Activated CD8-positive, alpha-beta memory T cell treated with anti-CD3 and anti-CD28 coated beads for 24 hours (primary cell): Measurements from ENCODE around the gene FAM43A.

Source experiments
- DNase-seq: peaks from one replicate; pipeline ENCODE4 v3.0.0-alpha.2; 2020

The FAM43A gene

DNA sequence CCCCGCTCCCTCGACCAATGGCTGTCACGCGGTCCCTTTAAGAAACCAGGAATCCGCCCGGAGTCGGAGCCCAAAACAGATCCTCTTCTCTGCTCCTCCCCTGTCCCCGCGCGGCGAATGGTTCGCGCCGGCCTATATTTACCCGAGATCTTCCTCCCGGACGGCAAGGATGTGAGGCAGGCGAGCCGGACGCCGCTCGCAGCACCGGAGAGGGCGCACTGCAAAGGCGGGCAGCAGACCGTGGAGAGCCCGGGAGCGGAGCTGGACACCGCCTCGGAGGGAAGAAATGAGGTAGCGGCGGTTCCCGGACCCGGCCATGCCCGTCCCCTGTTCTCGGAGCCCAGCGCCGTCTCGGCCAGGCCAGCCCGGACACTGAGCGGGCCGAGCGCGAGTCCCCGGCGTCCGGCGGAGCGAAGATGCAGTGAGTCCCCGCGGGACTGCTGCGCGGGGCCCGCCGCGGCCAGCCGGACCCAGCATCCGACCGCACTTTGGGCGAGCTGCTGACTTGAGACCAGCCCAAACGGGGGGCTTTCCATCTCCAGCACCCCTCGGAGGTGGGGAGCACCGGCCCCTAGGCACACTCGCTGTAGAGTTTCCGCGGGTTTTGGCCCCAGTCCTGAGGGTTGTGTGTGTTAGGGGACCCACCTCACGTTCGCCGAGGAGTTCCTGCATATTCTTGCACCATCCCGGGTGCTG, at the start of gene FAM43A:
Gene FAM43A, plus strand, starts transcription at position 166 of the 696 bp plus-strand sequence. CDS start 944 bp downstream, outside the sequence.
- peak; percentile 91 for DNase-seq

- peak; percentile 49 for DNase-seq
Measured at GRCh38 chr3:194637066-194637465, 48.6 kb upstream of the FAM43A start.

GRCh38 chr3:194637541-194638400, 47.9 kb upstream of the FAM43A start:
- DNase-seq: peak; percentile 21

DNA sequence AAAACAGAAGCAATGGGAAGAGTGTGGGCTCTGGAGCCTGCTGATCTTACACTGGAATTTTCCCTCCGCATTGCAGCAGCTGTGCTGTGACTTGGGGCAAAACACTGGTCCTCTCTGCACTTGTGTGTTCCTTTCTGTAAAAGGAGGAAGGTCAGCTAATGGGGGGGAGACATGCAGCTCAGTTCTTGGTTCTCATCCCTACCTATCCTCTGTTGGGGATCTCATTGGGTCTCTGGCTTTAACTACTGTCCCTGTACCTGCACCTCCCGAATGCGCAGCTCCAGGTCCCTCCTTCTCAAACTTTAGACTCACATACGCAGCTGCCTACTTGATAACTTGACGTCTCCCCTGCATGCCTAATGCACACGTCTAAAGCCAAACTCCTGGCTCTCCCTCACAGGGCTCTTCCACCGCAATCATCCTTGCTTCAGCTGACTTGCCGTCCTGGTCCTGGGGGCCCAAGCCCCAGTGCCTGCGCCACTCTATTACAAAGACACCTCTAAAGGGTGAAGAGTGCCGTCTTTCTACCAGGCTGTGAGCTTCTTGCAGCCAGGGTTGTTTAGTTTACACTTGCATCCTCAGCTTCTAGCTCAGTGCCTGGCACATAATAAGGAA, 46.6 kb upstream of the FAM43A start:
- DNase-seq: peak; percentile 52

- DNase-seq: peak; percentile 61
Measured at GRCh38 chr3:194640829-194641228, 44.9 kb upstream of the FAM43A start.

- DNase-seq: no peak
Measured at GRCh38 chr3:194642769-194643168, 42.9 kb upstream of the FAM43A start.

- no peak for DNase-seq
Measured at GRCh38 chr3:194647747-194648146, 37.9 kb upstream of the FAM43A start.

DNA sequence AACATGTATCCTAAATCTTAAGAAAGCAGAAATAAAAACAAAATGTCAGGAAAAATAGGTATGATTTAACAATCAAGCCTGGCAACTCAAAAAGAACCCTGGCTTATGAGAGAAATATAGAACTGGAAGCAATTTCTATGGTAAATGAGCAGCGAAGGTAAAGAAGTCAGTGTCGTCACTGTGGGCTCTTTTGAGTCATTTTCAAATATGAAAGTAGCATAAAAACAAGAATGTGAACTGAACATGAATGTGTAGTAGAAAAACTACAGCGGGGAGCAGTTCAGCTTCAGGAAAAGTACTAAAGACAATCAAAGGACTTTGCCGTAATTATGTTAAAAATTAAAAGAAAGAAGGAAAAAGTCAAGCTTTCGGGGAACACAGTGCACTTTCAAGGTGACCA, 31.2 kb upstream of the FAM43A start:
- no peak for DNase-seq

GRCh38 chr3:194657439-194657838, 28.2 kb upstream of the FAM43A start:
- DNase-seq: no peak

- DNase-seq: no peak
Measured at GRCh38 chr3:194658477-194659242, 27.0 kb upstream of the FAM43A start.

DNA sequence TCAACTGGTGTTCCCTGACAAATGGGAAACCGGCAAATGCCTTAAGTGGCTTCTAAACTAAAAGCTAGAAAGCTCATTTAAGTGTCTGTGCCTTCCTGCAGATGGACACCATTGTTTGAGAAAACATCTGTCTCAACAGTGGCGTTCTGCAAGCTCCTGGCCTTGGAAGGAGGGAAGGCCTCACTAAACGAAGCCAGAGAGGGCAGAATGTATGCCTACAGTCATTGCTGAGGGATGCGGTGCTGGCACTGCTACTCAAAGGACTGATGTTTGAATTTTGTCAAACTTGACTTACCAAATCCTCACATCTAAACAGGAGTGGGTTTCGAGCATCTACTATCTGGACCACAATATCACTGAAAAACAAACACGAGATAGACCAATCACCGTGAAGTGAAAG, 25.9 kb upstream of the FAM43A start:
- DNase-seq: no peak

DNA sequence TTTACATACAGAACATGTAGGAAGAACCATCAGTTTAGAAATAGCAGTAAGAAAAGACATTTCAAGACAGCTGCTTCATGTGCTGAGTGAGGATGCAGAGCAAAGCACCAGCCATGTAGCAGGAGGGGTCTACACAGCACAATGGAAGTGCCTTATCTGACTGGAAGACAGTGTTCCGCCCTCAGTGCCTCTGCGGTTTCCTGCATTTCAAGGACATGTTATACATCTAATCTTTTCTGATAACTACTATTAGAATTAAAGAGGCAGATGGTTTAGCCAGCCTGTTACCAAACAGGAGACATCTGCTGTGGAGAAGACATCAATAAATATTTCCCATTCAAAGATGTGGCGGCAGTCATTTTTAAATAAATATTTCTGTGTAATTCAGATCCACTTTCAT, 24.3 kb upstream of the FAM43A start:
- DNase-seq: no peak

GRCh38 chr3:194661946-194662345, 23.7 kb upstream of the FAM43A start:
- DNase-seq: no peak

DNA sequence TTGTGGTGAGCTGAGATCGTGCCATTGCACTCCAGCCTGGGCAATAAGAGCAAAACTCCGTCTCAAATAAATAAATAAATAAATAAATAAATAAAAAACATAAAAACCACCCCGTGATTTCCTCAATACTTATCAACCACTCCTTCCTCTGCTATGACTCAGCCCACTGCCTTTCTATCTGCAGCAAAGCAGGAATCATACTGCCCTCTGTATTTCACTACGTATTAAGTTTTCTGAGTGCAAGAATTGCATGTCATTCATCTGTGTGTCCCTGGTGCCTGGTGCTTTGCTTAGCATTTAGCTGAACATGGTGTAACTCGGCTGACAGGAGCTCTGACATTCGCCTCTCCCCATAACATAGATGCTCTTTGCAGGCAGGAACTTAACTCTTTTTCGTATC, 20.8 kb upstream of the FAM43A start:
- no peak for DNase-seq

GRCh38 chr3:194667363-194667762, 18.3 kb upstream of the FAM43A start:
- no peak for DNase-seq

- no peak for DNase-seq
Measured at GRCh38 chr3:194671511-194671899, 14.2 kb upstream of the FAM43A start.

- peak; percentile 93 for DNase-seq
Measured at GRCh38 chr3:194671900-194672808, 13.5 kb upstream of the FAM43A start, which contains the start of gene LSG1. LSG1 (minus strand) TSS chr3:194672191; CDS start chr3:194672162, 29 bp downstream.

DNA sequence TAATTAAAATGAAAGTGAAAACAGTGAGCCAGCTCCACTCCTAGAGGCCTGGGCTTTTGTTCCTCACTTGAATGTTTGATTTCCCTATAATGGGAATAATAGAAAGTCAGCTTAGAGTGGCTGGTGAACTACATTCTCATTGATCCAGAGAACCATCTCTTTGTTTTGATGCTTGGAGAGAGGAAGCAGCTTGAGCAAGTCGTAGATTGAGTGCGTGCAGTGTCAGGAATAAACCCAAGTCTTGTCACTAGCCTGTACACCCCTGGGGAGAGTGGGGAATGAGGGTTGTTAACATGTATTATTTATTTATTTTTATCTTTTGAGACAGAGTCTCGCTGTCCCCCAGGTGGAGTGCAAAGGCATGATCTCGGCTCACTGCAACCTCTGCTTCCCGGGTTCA, 12.8 kb upstream of the FAM43A start:
- peak; percentile 43 for DNase-seq

DNA sequence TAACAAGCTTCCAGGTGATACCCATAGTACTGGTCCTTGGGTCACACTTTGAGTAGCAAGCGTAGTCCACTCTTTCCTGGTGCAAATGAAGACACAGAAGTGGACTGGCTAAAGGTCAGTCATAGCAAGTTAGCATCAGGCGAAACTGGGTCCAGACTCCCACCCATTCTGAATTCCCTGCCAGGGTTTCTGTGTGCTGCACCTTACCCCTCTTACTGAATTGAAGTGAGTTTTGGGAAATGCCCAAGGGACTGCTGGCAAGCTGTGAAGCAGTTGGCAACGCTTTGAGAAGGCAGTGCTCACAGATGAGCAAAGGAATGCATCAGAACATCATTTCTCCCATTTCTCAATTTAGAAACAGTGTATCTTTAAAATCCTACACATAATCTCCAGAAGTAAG, 11.9 kb upstream of the FAM43A start:
- peak; percentile 52 for DNase-seq

DNA sequence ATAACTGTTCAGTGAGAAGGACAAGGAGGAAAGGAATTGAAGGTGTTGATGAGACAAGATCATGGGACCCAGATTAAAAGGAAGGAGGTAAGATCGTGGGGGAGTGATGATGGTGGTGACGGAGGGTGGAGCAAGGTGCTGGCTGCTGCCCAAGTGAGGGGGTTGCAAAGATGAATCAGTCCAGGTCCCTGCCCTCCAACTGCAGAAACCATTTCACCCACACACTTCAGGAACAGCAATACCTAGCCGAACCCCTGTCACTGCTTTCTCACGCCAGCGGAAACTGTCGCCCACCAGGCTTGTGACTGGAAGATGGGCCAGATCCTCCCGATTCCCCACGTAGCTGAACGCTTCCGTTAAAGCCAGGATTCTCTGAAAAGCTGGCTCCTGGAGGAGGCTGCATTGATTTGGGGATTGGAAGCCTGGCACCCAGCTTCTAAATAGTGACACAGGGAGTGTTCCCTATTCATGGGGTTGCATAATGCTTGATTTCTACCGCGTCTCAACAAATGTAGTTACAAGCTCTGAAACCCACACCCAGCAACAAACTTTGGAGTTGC, 10.5 kb upstream of the FAM43A start:
- DNase-seq: peak; percentile 79

GRCh38 chr3:194675680-194676079, 10.0 kb upstream of the FAM43A start:
- no peak for DNase-seq
